IMR-90 (cell line): Measurements from ENCODE around the gene TSN.
"Not testable (repeated sequence)": the region's sequence is repeated elsewhere in the genome, so short reads cannot be mapped to it uniquely, and the experiment has no call there.

Experiments used
- MXI1 ChIP-seq: IDR thresholded peaks from 2 replicates; pipeline ENCODE4 v1.6.1; 2012; ENCODE audit warnings: low read depth, mild to moderate bottlenecking, low read length, moderate library complexity, borderline replicate concordance
- POLR2A ChIP-seq: IDR thresholded peaks from 2 replicates; pipeline ENCODE4 v1.6.1; 2012; ENCODE audit warnings: mild to moderate bottlenecking, low read depth, low read length
- RFX5 ChIP-seq: IDR thresholded peaks from 2 replicates; pipeline ENCODE4 v1.8.0; 2012; ENCODE audit warnings: low read depth, mild to moderate bottlenecking, low read length, moderate library complexity
- TF ChIP-seq, protein P1 (sequence below): conservative IDR thresholded peaks from 2 replicates; pipeline ENCODE4 v1.5.1; 2012; ENCODE audit warnings: mild to moderate bottlenecking, low read depth, low read length, improper control_type of control experiment

DNA sequence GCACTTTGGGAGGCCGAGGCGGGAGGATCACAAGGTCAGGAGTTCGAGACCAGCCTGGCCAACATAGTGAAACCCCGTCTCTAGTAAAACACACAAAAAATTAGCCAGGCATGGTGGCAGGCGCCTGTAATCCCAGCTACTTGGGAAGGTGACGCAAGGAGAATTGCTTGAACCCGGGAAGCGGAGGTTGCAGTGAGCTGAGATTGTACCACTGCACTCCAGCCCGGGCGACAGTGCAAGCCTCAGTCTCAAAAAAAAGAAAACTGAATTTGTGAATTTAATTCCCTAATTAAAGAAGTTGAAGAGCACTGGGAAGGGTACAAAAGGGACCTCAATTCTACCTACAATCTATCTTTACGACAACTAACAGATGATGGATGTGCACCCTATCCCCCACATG lies 20.9 kb upstream of the TSN start:
- TF ChIP-seq, protein P1, sequence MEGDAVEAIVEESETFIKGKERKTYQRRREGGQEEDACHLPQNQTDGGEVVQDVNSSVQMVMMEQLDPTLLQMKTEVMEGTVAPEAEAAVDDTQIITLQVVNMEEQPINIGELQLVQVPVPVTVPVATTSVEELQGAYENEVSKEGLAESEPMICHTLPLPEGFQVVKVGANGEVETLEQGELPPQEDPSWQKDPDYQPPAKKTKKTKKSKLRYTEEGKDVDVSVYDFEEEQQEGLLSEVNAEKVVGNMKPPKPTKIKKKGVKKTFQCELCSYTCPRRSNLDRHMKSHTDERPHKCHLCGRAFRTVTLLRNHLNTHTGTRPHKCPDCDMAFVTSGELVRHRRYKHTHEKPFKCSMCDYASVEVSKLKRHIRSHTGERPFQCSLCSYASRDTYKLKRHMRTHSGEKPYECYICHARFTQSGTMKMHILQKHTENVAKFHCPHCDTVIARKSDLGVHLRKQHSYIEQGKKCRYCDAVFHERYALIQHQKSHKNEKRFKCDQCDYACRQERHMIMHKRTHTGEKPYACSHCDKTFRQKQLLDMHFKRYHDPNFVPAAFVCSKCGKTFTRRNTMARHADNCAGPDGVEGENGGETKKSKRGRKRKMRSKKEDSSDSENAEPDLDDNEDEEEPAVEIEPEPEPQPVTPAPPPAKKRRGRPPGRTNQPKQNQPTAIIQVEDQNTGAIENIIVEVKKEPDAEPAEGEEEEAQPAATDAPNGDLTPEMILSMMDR: not testable (repeated sequence)
- TF ChIP-seq MXI1, RFX5, POLR2A: not testable (repeated sequence)
